NCI-H2196 (cell line): ENCODE results near the gene CDKN2C.
"Not testable (repeated sequence)": the region's sequence is repeated elsewhere in the genome, so short reads cannot be mapped to it uniquely, and the experiment has no call there.

Experiments used
- DNase-seq: peaks from one replicate; lab custom pipeline; 2025; ENCODE audit not compliant: unreplicated experiment; lab: John Stamatoyannopoulos, UW

Gene CDKN2C

GRCh38 chr1:50969611-50970508 is at the start of gene CDKN2C:
Gene CDKN2C (plus strand): TSS chr1:50970245. CDS start chr1:50970369, 124 bp downstream.
- peak; percentile 75 for DNase-seq

- DNase-seq: no peak
Observed at GRCh38 chr1:50920409-50920808, 49.6 kb upstream of the CDKN2C start.

- no peak for DNase-seq
Observed at GRCh38 chr1:50921029-50921428, 49.0 kb upstream of the CDKN2C start.

- no peak for DNase-seq
Observed at GRCh38 chr1:50923564-50923963, 46.5 kb upstream of the CDKN2C start.

GRCh38 chr1:50929376-50929958 is 40.6 kb upstream of the CDKN2C start:
- DNase-seq: peak; percentile 45

- DNase-seq: no peak
Observed at GRCh38 chr1:50930193-50930592, 39.9 kb upstream of the CDKN2C start.

- no peak for DNase-seq
Observed at GRCh38 chr1:50930965-50931737, 38.9 kb upstream of the CDKN2C start.

GRCh38 chr1:50932043-50932442 is 38.0 kb upstream of the CDKN2C start:
- DNase-seq: not testable (repeated sequence)

GRCh38 chr1:50933770-50934169 is 36.3 kb upstream of the CDKN2C start:
- DNase-seq: not testable (repeated sequence)

- DNase-seq: no peak
Observed at GRCh38 chr1:50934838-50935237, 35.2 kb upstream of the CDKN2C start.

- not testable (repeated sequence) for DNase-seq
Observed at GRCh38 chr1:50935276-50935675, 34.8 kb upstream of the CDKN2C start.

- no peak for DNase-seq
Observed at GRCh38 chr1:50936321-50936720, 33.7 kb upstream of the CDKN2C start.

GRCh38 chr1:50940291-50940690 is 29.8 kb upstream of the CDKN2C start:
- no peak for DNase-seq

- DNase-seq: no peak
Observed at GRCh38 chr1:50942334-50942733, 27.7 kb upstream of the CDKN2C start.

- DNase-seq: no peak
Observed at GRCh38 chr1:50949286-50949982, 20.6 kb upstream of the CDKN2C start.

- DNase-seq: no peak
Observed at GRCh38 chr1:50950396-50950795, 19.6 kb upstream of the CDKN2C start.

- not testable (repeated sequence) for DNase-seq
Observed at GRCh38 chr1:50952566-50952965, 17.5 kb upstream of the CDKN2C start.

- DNase-seq: no peak
Observed at GRCh38 chr1:50955116-50955515, 14.9 kb upstream of the CDKN2C start.

GRCh38 chr1:50959303-50959912 is 10.6 kb upstream of the CDKN2C start:
- DNase-seq: peak; percentile 17
